GM12874 (cell line): ENCODE data around the gene NBAS.
A peak's percentile ranks its signal among the peaks of the same experiment; 100 is the strongest.

ENCODE experiments used
- CTCF ChIP-seq: IDR thresholded peaks from 2 replicates; pipeline ENCODE4 v1.5.1; 2011; ENCODE audit warnings: low read depth, mild to moderate bottlenecking, control low read depth, low read length, moderate library complexity; ENCODE audit not compliant: insufficient read depth

NBAS gene

GRCh38 chr2:15166878-15167277 is 394.3 kb downstream of the NBAS start:
- no peak for TF ChIP-seq CTCF

- no peak for TF ChIP-seq CTCF
These were observed 397.8 kb downstream of the NBAS start for GRCh38 chr2:15163326-15163725.

- no peak for TF ChIP-seq CTCF
These were observed 398.5 kb downstream of the NBAS start for GRCh38 chr2:15162620-15163019.

- TF ChIP-seq CTCF, result no peak
These were observed 400.7 kb downstream of the NBAS start for GRCh38 chr2:15160201-15160991.

DNA sequence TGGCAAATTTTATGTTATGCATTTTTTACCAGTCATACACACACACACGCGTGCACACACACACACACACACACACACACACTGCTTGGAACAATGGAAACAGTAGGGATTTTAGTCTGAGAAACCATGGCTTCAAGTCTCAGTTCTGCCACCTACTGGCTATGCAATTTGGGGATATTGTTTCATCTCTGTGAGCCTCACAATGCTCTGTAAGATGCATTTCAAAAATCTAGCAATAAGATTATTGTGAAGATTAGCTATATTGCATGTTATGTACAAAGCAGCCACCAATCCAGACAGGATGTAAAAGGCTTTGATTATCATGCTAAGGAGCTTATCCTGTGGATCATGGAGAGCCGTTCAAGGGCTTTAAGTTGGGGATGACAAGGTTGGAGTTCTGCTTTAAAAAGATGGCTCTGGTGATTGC is 401.4 kb downstream of the NBAS start:
- peak; percentile 64; the same call in 1 of the 2 replicates for TF ChIP-seq CTCF

DNA sequence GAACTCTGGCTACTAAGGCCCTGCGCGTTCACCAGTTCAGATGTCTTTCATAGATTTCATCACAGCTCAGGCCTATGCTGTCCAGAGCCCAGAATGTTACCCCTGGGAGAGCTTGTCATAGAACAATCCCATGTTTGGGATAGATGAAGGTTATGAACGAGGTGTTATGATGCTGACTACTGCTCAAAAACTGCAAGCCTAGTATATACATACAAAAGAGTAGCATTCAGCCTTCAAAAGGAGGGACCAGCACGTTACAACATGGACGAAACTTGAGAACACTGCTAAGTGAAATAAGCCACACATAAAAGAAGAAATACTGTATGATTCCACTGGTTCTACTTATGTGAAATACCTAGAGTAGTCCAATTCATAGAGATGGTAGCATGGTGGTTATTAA is 401.9 kb downstream of the NBAS start:
- no peak for TF ChIP-seq CTCF

GRCh38 chr2:15158532-15158931 is 402.6 kb downstream of the NBAS start:
- TF ChIP-seq CTCF, result no peak
